Testis (tissue), 2 donors: ENCODE results near the gene POPDC2.

Experiments used
- POLR2A ChIP-seq: fragments of 450-650 bp; IDR thresholded peaks from one replicate; pipeline ENCODE4 v1.6.1; 2017; ENCODE audit warnings: antibody characterized with exemption, mild to moderate bottlenecking, moderate library complexity
- TF ChIP-seq, protein P1 (sequence below), 3 experiments: fragments of 450-650 bp in 2 of 3; fragments of 200-600 bp in 1 of 3; sonication (generic) in 1 of 3; IDR thresholded peaks; one replicate each; pipeline ENCODE4 v1.5.1; 2016 to 2019; ENCODE audit warnings: antibody characterized with exemption in 3 of 3, mild to moderate bottlenecking in 2 of 3, moderate library complexity in 1 of 3

DNA sequence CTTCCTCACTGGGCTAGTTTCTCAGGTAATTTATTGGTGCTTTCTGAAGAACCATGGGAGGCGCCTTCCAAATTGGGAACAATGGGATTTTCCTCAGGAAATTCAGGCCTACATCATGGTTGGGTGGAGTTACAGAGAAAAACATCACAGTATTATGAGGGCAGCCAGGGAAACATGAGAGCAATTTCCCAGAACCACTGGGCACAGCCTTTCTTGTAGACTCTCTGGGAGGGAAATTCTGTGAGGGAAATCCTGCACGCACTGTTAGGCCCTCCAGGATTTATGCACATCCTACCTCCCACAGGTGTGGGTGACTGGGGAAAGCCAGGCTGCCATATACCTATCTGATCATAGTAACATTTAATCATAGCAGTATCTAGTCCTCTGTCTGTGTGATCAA, 13.2 kb downstream of the POPDC2 start:
- TF ChIP-seq, protein P1, sequence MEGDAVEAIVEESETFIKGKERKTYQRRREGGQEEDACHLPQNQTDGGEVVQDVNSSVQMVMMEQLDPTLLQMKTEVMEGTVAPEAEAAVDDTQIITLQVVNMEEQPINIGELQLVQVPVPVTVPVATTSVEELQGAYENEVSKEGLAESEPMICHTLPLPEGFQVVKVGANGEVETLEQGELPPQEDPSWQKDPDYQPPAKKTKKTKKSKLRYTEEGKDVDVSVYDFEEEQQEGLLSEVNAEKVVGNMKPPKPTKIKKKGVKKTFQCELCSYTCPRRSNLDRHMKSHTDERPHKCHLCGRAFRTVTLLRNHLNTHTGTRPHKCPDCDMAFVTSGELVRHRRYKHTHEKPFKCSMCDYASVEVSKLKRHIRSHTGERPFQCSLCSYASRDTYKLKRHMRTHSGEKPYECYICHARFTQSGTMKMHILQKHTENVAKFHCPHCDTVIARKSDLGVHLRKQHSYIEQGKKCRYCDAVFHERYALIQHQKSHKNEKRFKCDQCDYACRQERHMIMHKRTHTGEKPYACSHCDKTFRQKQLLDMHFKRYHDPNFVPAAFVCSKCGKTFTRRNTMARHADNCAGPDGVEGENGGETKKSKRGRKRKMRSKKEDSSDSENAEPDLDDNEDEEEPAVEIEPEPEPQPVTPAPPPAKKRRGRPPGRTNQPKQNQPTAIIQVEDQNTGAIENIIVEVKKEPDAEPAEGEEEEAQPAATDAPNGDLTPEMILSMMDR (IDR thresholded peaks at IDR 0.05), result no peak
- TF ChIP-seq POLR2A, result no peak
